ENCODE data around the gene RER1.

Gene RER1

DNA sequence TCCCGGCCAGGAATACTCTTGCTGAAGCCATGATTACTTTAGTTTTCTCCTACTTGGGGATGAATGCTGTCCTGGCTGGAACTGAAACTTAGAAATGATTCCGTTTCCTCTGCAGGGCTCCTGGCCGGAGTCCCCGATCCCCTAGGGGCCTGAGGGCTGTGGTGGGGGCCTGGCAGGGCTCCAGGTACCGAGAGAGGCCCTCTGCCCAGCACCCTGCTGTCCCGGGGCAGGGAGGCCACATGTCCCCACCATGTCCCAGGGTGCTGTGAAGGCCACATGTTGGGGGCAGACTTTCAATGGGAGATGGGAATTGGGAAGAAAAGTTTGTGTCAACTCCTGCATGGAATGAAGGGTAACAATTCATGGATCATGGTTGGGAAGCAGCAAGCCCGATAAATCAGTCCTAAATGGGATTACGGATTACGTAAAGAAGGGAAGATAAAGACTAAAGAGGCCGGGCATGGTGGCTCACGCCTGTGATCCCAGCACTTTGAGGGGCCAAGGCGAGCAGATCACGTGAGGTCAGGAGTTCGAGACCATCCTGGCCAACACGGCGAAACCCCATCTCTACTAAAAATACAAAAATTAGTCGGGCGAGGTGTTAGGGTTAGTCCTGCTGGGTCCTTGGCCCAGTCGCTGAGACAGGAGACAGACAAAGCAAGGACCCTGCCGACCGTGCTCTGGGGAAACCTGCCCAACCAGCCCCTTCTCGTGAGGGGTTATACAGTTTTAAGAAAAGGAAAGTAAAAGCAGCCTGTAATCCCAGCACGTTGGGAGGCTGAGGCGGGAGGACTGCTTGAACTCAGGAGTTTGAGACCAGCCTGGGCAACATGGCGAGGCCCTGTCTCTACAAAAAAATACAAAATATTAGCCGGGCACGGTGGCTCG lies 37.8 kb upstream of the RER1 start:
- no peak for DNase-seq (ENCODE audit: low spot score)

DNA sequence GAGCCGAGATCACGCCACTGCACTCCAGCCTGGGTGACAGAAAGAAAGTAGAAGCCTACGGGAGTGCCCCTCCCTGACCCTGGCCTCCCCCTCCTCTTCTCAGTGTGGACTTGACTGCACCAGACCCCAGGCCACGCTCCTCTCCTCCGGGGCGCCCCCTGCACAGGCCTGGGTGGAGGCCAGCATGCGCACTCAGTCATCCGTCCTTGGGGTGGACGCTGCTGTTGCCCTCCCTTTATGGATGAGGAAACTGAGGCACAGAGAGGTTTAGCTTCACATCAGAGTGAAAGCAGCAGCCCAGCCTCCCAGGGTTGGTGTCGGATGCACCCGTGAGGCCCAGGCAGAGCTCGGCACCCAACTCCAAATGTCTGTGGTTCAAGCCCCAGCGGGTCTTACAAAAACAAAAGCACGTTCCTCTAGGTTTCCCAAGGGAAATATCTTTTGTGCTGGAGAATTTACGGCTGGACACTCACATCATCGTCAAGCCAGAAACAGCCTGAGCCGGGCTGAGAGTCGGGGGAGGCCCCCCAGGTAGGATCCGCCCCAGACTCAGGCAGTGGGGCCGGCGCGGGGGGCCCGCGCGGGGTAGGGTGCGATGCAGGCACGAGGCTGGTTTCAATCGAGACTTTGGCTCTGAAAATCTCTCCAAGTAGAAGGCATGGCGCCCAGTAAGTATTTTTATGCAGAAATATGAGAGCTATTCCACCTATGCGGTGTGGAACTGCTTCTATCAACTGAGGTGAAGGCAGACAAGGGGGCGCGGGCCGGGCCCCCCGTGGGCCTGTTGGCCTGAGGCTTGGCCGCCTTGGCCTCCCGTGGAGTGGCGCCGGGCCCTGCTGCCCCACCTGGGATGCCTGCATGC lies 36.9 kb upstream of the RER1 start:
- DNase-seq (ENCODE audit: low spot score): no peak

DNA sequence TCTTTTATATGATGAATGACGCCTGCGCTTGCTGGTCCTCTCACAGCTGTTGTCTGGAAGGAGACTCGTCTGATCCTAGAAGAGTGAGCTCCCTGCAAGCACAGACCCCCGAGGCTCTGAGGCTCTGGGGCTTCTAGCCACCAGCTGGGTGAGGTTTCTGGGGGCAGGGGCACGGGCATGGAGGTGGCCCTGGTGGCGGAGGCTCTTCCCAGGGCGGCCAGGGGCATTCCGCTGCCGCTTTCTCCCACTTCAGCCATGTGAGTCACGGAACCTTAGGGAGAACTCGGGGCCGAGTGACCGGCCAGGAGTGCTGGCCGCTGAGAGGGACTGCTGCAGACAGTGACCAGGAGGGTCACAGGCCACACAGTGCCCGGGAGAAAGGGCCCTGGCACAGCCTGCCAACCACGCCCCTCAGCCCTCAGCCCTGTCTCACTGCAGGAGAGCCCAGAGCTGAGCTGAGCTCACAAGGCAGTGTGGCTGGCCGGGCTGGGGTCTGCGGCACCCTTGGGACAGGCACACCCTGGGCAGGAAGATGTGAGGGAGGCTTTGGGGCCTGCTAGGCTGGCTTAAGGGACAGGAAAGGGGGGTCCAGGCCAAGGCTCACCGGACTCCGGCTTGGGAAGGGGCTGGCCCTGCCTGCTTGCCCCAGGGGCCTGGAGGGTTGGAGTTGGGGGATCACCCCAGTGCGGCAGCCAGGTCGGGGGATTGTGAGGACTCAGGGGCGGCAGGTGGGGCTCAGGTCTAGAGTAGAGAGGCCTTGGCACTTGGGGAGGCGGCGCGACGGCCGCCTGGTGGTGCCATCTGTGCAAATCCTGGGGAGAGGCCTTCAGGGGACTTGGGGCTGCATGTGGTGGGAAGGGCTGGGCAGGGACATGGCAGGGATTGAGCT lies 36.0 kb upstream of the RER1 start:
- no peak for DNase-seq (ENCODE audit: low spot score)

GRCh38 chr1:2356401-2356800 lies 35.2 kb upstream of the RER1 start:
- DNase-seq (ENCODE audit: low spot score): no peak

DNA sequence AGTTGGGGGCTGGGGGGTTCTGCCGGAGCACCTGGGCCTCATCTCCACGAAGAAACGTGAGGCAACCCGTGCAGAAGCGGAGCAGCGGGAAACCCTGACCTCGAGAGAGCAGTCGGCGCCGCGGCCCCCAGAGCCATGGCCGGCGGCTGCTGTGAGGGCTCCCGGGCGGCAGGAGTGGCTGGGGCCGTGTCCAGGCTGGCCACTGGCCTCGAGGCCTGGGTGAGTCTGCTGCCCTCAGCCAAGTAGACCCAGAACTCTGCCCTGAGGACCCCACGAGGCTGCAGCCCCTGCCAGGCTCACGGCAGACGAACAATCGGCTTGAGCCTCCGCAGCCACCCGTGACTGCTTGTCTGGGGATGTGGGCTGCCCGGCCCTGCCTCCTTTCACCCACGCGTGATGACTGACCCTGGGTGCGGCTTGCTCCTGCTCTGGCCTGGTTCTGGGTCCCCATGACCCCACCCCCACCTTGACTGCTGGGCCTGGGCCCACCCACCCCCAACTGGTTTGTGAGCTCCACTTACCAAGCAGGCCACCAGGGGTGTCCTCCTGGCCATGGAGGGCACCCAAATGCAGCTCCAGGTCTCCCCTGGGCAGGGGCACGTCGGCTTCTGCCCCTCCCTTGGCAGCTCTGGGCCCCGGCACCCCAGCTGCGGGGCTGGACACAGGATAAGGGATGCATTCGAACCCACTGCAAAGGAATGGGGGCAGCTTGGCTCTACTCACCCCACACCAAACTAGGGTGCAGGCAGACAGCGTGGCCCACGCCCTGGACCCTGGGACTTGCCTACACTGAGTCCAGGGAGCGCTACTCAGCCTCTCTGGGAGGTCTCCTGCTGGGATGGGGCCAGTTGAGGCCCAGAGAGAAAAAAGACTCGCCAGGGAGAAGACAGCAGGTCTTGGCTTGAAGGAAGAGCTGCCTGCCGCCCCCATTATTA lies 34.5 kb upstream of the RER1 start:
- DNase-seq (ENCODE audit: low spot score): no peak

GRCh38 chr1:2358072-2358471 lies 33.6 kb upstream of the RER1 start:
- no peak for DNase-seq (ENCODE audit: low spot score)

DNA sequence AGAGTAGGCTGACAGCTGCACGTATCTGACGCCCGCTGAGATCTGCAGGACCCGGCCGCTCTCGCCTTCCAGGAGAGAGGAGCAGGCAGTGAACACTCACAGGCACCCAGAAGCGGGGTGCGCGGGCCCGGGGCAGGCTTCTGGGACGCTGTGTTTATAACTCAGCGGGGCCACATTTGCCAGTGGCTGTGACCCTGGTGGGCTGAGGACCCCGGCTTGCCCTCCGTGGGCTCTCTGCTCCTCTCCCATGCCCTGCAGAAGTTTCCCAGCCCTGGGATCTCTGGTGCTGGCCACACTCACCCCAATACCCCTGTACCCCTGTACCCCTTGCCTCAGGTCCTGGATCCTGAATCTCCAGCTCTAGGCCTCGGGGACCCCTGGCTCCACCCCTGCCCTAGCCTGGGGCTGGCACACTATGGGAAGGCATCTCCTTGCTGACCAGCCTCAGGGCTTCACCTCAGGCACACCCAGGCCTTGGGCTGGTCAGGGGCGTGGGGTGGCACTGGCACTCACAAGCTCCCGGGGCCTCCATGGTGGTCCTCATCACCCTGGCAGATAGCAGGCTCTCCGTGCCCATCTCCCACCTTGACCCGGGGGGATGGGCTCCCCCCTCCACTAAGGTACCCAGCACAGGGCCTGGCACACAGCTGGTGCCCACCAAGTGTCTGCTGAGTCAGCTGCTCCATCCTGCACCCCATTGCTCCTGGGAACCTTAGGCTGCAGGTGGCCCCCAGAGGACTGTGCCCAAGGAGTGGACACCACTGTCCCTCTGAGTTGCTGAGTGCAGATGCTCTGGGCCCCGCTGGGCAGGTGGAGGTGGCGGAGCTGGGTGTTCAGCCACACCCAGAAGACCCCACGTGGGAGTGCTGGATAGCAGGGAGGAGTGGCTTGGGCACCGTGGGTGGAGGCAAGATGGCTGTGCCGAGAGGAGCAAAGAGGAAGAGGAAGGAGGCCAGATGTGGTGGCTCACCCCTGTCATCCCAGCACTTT lies 32.7 kb upstream of the RER1 start:
- DNase-seq (ENCODE audit: low spot score): no peak

- no peak for DNase-seq (ENCODE audit: low spot score)
Measured at GRCh38 chr1:2360588-2361364, 30.9 kb upstream of the RER1 start.

DNA sequence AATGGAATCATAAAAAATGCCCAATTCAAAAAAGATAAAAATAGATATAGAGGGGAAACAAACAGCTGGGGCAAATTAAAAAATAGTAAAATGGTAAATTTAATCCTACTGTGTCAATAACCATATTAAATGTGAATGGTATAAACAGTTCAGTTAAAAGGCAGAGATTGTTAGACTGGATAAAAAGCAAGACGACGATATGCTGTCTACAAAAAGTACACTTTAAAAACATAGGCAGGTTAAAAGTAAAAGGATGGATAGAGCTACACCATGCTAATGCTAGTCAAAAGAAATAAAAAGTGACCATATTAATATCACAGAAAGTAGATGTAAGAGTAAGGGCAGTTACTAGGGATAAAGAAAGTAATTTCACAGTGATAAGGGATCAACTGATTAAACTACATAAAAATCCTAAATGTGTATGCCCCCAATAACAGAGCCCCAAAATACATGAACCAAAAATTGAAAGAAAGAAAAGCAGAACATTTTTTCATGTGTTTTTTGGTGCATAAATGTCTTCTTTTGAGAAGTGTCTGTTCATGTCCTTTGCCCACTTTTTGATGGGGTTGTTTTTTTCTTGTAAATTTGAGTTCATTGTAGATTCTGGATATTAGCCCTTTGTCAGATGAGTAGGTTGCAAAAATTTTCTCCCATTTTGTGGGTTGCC lies 27.7 kb upstream of the RER1 start:
- no peak for DNase-seq (ENCODE audit: low spot score)

- DNase-seq (ENCODE audit: low spot score): no peak
Measured at GRCh38 chr1:2368053-2368744, 23.4 kb upstream of the RER1 start.

GRCh38 chr1:2372551-2373490 lies 18.8 kb upstream of the RER1 start:
- DNase-seq (ENCODE audit: low spot score): no peak

DNA sequence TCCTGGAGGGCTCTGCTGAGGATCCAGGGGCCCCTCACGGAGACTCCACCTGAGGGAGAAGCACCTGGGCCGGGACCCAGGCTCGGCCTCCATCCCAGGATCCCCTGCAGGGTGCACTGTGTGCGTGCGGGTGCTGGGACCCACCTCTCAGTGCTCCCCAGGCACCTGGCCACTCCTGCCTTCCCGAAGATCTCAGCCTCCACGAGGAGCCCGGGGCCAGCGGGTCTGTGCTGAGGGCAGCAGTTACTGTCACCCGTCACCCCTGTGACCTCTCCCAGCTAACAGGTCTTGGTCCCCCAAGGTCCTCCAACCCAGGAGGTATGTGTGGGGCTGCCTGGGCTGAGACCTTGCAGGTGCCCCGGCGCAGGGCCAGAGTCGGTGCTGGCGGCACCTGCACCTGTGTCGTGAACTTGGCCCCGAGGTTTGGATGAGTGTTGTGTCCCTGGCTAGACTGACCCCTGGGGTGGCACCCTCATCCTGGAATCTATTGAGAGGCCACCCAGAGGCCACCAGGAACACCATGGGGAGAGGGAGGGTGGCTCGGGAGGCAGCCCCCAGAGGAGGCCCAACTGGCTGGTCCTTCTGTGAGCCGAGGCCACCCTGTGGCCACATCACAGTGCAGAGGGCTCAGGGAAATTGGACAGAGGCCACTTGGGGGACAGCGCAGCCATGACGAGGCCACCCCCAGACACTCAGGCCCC lies 17.9 kb upstream of the RER1 start:
- DNase-seq (ENCODE audit: low spot score): no peak

DNA sequence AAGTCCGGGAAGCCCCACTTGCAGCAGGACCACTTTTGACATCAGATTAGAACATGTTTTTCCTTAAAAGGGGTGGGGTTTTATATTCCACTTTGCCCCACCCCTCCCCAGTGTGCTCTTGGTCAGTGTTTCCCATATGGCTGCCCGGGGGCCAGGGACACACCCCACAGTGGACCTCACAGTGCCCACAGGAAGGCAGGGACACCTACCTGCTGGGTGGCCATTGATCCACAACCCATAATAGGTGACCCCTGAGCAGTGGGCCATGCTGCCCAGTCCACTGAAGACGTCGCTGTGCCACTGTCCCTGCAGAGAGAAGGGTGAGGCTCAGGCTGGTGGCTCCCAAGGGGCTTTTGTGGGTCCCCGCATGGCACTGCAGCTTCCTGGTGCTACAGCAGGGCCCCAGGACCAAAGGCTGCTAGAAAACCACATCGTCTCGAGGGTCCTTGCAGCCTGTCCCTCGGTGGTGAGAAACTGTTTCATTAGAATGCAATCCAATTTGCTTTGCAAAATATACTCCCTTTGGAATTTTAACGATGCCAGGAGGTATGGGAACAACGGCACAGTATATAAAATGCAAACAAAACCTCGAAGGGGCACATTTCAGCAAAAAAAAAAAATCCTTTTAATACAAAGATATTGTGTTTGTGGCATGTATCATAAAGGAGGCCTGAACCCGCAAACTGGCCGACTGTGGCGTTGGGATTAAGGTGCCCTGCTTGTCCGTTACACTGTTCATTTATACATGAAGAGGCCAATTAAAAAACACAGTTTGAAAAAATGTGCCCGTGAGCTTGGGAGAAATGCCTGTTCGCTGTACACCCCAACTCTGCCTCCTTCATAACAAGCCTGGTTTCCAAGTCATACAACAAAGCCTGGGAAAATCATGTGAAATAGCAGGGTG lies 17.1 kb upstream of the RER1 start:
- no peak for DNase-seq (ENCODE audit: low spot score)

DNA sequence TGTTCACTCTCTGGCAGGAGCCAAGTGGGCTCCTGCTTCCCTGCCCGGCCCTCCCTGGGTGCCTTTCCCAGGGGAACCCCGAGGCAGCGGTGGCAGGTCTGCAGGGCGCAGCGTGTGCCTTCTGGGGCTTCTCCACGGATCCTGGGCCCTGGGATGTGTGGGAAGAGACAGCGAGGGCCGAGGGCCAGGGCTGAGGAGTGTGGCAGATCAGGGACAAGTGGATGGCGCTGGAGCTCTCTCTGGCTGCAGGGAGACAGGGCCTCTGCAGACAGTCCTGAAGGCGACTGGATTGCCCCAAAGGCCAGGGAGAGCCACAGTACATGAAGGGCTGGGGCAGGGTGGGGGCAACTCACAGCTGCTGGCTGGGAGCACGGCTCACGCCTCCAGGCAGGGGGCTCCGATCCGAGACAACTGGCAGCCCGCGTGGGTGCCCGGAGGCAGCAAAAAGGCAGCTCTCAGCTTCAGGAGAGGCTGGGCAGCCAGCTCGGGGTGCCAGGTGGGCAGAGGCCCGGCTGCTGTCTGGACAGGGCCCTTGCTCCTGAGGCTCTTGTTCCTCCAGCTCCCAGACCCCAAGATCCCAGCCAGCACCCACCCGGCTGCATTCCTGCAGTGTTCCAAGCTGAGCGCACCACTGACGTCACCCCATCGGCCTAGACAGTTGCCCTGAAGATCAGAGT lies 16.3 kb upstream of the RER1 start:
- DNase-seq (ENCODE audit: low spot score): no peak

DNA sequence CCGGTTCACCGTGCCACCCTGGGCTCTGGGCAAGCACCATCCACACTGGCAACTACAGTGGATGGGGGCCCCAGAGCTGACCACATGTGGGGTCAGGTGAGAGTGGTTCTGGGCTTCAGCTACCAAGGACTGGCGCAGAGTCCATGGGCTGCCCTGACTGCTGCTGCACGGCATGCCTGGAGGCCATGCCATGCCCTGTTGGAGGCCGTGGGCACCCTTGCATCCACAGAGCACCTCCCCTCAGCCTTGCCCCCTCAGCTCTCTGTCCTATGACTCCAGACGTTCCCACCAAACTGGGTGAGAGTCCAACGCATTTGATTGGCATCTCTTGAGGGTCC lies 15.7 kb upstream of the RER1 start:
- DNase-seq (ENCODE audit: low spot score): no peak
